Esophagus mucosa (tissue), 1 donor: Measurements from ENCODE around the gene LMCD1. TPM values are rescaled to one million over a fixed set of nuclear protein-coding genes. Genes with fewer than 3 reads are reported as not detected.
A peak's percentile ranks its signal among the peaks of the same experiment; 100 is the strongest.

ENCODE experiments used
- ATAC-seq: fragments of 200-7000 bp; cut with Tn5 transposase; one replicate; pipeline ENCODE4 v1.9.1; 2020
- total RNA-seq: library from RNA; stranded (reverse); gene quantifications from one replicate; pipeline ENCODE4 v1.2.4, GENCODE V29; 2023
- donor health status: DM: yes; HTN: yes; CAD: no.

LMCD1 gene
- total RNA-seq, 1 donor from 2014 or later: 13.0 TPM

DNA sequence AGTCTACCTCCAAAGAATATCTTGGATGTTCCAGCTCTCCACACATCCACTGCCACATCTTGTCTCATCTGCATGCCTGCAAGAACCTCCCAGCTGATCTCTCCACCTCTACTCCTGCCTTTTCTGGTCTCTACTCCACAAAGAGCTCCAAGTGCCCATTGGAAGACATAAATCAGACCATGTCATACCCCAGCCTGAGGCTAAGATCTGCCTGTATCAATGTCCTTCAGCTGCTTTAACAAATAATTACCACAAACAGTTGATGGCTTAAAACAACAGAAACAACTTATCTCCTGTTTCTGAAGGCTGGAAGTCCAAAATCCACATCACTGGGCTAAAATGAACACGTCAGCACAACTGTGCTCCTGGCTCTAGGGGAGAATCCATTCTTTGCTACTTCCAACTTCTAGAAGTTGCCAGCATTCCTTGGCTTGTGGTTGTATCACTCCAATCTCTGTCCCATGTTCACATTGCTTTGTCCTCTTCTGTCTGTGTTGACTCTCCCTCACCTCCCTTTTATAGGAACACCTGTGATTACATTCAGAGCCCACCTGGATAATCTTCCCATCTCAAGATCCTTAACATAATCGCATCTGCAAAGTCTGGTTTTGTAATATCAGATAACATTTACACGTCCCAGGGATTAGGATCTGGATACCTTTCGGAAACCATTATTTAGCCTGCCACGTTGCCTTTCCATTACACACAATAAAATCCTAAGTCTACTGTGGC is 17.0 kb upstream of the LMCD1 start:
- ATAC-seq: no peak

DNA sequence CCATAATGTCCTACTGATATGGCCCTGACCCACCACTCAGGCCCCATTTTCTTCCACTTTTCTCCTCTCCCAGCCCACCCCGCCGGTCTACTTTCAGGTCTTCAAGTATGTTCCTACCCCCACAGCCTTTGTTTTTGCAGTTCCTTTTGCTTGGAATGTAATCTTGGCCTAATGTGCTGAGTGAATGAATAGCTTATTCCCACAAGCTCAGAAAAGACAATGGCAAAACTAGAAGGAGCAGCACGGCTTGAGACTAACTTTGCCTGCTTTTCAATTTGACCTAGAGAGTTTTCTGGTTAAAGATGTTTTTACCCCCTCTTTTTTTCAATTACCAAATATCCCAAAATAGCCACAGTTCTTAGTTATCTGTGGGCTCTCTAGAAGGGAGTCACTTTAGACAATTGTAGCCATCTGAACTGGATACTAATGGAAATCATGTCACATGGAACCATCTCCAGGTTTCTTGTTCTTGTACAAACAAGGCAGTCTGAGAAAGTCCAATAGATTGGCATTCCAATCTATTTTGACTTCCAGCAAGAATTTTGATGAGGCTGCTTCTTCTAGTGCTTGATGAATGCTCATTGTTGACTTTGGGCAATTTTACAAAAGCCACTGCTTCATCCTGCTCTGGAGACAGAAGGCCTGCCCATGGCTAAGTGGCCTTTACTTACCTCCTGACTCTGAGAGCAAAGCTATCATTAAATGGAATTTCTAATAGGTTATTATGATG is 16.3 kb upstream of the LMCD1 start:
- ATAC-seq: no peak

DNA sequence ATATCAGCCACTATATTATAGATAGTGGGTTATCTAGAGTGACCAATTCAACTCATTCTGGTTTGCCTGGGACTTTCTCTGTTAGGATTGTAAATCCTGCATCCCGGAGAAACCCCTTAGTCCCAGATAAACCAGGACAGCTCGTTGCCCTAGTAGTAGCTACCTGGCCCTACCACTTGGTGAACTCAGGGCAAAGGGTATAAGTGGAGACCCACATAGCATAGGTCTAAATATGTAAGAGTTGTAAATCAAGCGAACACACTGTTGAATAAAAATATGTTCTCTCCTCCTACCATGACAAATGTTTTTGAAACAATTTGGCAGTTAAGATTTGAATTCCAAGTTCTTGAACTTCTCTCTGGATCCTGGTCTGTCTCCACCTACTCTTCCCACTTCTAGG is 15.7 kb upstream of the LMCD1 start:
- no peak for ATAC-seq

- no peak for ATAC-seq
These were observed 15.2 kb upstream of the LMCD1 start for GRCh38 chr3:8486434-8486833.

DNA sequence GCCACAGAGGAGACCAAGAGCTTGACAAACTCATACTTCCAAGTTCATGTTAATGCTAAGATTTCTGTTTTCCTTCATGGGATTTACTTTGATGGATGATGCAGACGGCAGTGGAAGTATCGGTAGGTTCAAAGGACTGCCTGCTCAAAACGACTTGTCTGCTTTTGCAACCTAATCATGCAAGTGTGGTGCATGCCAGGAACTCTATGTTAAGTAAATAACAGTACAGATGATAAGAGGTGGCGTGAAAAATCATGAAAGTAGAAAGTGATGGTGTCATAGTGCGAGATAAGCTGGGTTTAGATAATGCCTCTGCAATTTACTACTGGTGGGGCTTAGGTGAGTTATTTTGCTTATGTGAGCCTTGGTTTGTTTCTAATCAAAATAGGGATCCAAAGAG is 14.7 kb upstream of the LMCD1 start:
- no peak for ATAC-seq

GRCh38 chr3:8488411-8488810 is 13.2 kb upstream of the LMCD1 start:
- ATAC-seq: no peak

DNA sequence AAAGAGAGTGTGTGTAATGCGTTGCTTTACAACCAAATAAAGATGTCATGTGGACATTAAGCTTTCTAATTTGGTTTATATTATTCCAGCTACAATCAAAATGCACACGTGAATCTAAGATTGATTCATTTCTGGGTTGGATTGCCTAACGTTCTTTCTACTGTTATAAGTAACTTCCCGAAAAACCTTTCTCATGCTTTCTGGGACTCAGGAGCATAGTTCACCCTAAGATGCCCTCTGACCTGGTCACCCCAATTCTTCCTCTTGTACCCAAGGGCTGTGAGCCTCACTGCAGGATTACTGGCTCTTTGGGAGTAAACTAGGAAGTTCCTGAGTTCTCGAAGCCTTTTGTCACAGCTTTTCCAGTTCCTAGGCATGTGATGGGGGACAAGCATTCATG is 12.7 kb upstream of the LMCD1 start:
- no peak for ATAC-seq

- ATAC-seq: peak; percentile 64
These were observed 12.3 kb upstream of the LMCD1 start for GRCh38 chr3:8489278-8489792.

- peak; percentile 85 for ATAC-seq
These were observed 11.5 kb upstream of the LMCD1 start for GRCh38 chr3:8490079-8490552.

DNA sequence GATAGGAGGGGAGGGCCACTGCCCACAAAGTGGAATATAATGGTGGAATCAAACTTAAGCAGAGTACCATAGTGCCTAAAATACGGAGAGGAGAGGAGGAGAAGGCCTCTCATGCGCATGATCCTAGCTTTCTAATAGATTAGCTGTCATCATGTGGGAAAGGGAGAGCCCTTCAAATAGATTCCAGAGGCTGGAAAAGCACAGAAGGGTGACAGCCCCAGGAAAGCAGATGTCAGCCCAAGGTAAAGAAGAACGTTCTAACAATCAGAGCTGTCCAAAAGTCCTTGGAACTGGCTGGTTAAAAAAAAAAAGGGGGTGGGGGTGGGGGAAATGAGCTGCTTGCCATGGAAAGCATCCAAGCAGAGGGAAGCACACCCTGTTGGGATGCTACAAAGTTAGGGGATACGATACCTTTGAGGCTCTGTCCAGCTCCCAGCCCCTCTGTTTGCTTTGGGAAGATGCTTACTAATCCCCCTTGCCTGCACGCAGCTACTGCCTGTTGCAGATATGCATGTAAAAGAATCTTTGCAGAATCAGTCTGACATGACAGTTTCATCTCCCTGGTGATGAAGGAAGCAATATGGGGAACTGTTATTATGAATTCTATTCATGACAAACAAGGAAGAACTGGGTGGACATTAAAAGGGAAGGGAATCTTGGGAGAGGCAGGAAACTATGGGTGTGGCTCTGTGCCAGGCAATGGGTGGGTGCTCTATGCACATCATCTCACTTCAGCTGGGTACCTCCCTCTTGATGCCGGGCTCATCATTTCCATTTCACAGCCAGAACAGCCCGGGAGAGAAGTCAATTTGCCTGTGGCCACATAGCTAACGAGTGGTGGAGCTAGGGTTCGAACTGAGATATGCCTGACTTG is 10.1 kb upstream of the LMCD1 start:
- ATAC-seq: peak; percentile 37

GRCh38 chr3:8492744-8493511 is 8.7 kb upstream of the LMCD1 start:
- peak; percentile 69 for ATAC-seq

DNA sequence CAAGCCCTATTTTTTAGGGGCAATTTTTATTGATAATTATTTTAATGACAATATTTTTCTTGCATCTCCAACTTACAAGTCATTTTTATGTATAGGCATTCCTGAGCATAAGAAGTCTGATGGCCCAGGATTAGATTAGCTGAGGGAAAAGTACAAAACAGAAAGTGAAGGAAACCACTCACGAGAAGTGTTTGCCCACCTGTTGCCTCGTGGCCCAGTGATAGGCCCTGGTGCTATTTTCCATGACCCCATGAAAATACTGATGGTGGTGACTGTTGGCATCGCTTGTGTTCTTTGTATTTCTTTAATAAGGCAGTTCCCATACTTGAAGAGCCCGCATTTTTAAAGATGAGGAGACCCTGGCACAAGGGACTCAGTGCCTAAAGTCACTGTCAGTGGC is 7.9 kb upstream of the LMCD1 start:
- no peak for ATAC-seq

- no peak for ATAC-seq
These were observed 7.3 kb upstream of the LMCD1 start for GRCh38 chr3:8494327-8494726.

GRCh38 chr3:8497582-8497981 is 4.0 kb upstream of the LMCD1 start:
- no peak for ATAC-seq

DNA sequence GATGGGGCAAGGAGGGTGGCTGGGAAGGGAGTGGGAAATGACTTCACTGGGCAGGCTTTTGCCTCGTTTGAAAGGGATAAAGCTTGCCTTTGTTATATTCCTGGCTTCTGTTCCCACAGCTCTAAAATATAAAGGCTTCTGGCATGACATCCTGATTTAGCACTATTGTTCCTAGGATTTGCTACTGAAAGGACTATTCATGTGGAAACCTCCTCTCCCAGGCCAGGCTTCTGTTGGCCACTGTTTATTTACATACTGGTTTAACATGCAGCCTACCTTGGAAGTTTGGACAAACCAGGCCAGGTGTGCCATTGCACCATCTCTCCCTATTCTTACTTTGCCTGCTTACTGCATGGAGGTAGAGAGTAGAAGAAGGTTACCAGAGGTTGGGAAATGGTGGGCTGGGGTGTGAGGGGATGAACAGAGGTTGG is 2.4 kb upstream of the LMCD1 start:
- peak; percentile 76 for ATAC-seq

GRCh38 chr3:8500319-8500988 is 1.2 kb upstream of the LMCD1 start:
- peak; percentile 14 for ATAC-seq

DNA sequence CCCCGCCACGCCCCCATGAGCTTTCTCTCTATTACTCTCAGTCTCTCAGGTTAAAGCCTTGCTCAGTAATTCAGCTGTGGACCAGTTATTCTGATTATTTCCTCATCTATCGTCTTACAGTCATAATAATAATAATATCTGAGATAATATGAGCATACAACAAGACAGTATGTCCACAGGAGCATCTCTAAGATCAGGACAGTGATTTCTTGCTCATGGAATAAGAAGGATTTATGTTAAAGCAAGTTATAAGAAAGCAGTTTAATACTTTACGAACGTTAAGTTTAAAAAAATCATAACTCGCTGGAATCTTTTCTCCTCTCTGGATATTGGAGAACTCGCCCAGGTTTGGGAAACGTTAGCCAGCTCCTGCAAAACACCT is 643 bp upstream of the LMCD1 start:
- ATAC-seq: no peak

DNA sequence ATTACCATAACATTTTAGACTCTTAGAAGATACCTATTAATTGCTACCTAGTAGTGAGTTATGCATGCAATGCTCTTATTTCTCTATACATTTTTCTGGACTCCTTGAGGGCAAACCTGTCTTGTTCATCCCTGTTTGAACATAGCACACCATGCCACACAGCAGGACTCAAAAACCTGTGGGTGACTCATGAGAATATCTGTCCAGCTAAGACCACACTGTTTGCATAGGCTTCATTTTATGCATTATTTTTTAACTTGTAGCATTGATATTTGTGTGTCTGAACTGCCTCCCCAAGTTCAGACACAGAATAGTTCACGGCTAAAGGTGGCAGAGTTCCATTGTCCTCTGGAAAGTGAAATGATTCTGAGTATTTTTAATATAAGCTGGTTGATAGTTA is 1.8 kb downstream of the LMCD1 start:
- no peak for ATAC-seq

- ATAC-seq: no peak
These were observed 2.4 kb downstream of the LMCD1 start for GRCh38 chr3:8503871-8504610.

GRCh38 chr3:8504611-8504973 is 3.0 kb downstream of the LMCD1 start:
- no peak for ATAC-seq

GRCh38 chr3:8505621-8506020 is 4.0 kb downstream of the LMCD1 start:
- no peak for ATAC-seq
